ENCODE data around the gene ZNF134. TPM values are rescaled to one million over a fixed set of nuclear protein-coding genes. Genes with fewer than 3 reads are reported as not detected.

The ZNF134 gene
- total RNA-seq, 4 donors from 2014 or later, result 7.5 to 14.9 (median 10.4) TPM

DNA sequence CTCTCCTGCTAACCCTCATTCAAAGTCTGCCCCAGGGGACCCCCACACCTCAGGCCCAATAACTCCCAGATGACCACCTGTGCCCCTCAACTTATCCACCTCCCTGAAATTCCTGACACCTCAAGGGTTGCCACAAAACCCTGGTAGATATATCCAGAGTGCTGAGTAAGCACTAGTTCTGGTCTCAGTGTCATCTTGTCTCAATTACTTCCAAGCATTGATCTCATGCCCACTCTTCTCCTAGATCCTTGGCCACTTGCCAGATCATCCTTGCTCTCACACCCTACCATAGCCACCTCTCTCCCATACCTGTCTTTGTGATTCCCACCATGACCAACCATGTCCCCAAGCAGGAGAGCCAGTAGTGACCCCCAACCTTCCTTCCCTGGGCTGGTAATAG is 37.4 kb upstream of the ZNF134 start:
- Histone ChIP-seq H3K36me3 (peaks cover 32 to 57% (median 35%) of the 10 kb centered on the region in 3 donors), H3K9me3 (peaks cover 0 to 66% (median 57%) of the 10 kb centered on the region in 3 donors), H3K4me3 (no peak overlapping the region), H3K27me3 (no peaks in the 10 kb centered on the region), H3K27ac (no peak overlapping the region), H3K4me1 (peaks cover 6 to 17% (median 13%) of the 10 kb centered on the region in 3 donors)
- DNase-seq, result no peak
- TF ChIP-seq, protein P1, sequence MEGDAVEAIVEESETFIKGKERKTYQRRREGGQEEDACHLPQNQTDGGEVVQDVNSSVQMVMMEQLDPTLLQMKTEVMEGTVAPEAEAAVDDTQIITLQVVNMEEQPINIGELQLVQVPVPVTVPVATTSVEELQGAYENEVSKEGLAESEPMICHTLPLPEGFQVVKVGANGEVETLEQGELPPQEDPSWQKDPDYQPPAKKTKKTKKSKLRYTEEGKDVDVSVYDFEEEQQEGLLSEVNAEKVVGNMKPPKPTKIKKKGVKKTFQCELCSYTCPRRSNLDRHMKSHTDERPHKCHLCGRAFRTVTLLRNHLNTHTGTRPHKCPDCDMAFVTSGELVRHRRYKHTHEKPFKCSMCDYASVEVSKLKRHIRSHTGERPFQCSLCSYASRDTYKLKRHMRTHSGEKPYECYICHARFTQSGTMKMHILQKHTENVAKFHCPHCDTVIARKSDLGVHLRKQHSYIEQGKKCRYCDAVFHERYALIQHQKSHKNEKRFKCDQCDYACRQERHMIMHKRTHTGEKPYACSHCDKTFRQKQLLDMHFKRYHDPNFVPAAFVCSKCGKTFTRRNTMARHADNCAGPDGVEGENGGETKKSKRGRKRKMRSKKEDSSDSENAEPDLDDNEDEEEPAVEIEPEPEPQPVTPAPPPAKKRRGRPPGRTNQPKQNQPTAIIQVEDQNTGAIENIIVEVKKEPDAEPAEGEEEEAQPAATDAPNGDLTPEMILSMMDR (IDR thresholded peaks at IDR 0.05), result no peak
- no peak for TF ChIP-seq POLR2A (IDR thresholded peaks at IDR 0.05)
- intact Hi-C loops (cut with DNase I), result no loop called here

DNA sequence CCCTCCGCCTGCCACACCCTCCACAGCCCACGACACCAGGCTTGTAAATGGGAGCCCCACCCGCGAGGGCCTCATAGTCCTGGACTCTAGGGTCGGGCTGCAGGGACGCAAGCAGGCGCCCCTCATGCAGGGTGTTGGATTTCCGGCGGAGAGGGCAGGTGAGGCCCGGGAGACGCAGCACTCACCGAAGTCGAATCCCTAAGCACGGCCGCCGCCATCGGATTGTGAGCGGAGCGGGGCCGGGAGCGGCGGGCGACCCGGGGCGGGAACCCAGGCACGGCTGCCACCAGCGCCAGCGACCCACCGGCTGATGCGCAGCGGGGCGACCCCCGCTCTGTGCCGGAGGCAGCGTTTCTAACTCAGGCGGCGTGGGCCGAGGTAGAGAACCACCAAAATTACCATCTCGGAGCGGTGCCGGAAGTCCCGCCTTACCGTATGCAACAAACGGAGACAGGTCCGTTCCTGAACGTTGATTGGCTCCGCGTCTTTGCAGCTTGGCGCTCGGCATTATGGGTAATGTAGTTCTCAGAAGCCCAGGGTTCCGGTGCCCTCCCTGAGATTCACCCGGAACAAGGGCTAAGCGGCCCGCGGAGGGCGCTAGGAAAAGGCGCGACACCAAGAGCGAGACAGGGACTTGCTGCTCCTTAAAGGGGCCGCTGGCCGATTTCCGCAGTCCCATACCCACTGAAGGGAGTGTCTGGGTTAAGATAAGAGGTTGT is 35.4 kb upstream of the ZNF134 start, which contains the start of gene ZNF416:
ZNF416 (minus strand) TSS at position 425 of the 719 bp plus-strand sequence; CDS start at position 218, 207 bp downstream.
- intact Hi-C loops (cut with DNase I), result no loop called here
- DNase-seq, result peak; percentile 88
- 0 to 1% methylated on average over 10 to 16 of the region's 62 CpGs for WGBS, 2 donors
- Histone ChIP-seq H3K9me3 (peaks cover 0 to 66% (median 47%) of the 10 kb centered on the region in 3 donors), H3K27ac (peak within 1 kb of the TSS; percentile 78 to 91 (median 81)), H3K36me3 (peaks cover 22 to 37% (median 22%) of the 10 kb centered on the region in 3 donors), H3K4me1 (peaks cover 13 to 24% (median 20%) of the 10 kb centered on the region in 3 donors), H3K4me3 (peak within 1 kb of the TSS; percentile 59 to 92 (median 78)), H3K27me3 (no peaks in the 10 kb centered on the region)
- peak in 1 of 4 donors; percentile 23 for TF ChIP-seq POLR2A (IDR thresholded peaks at IDR 0.05)
- TF ChIP-seq, protein P1 (IDR thresholded peaks at IDR 0.05), result peak in 1 of 6 experiments; percentile 24

DNA sequence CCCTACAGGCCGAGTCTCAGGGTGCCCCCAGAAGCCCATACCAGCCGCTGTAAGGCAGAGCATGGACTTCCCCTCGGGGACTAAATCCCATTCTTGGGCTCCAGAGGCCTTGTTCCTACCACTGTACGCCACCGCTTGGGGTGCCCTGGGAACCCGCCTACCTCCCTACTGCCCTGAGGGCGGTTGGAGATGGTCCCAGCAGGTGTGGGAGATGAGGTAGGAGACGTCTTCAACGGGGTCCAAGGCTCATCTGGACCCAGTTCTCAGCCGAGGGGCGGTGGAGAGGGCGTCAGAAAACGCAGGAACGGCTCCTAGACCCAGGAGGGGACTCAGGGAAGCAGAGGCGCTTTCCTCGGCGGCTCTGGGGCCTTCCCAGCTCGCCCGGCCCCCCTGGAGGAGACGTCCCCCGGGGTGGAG is 30.9 kb upstream of the ZNF134 start:
- H3K9me3 ChIP-seq, result peaks cover 0 to 64% (median 19%) of the 10 kb centered on the region in 3 donors
- TF ChIP-seq, protein P1 (IDR thresholded peaks at IDR 0.05), result no peak
- no peak for TF ChIP-seq POLR2A (IDR thresholded peaks at IDR 0.05)
- WGBS, 2 donors, result 47% methylated on average over 16 of the region's 21 CpGs; no CpG with 5 or more reads in 1 of the 2 donors
- no peak for DNase-seq
- H3K36me3 ChIP-seq, result peaks cover 0 to 11% (median 0%) of the 10 kb centered on the region in 3 donors
- peak overlapping the region; percentile 36 to 74 (median 62) for H3K4me3 ChIP-seq
- peaks cover 13 to 29% (median 19%) of the 10 kb centered on the region in 3 donors for H3K4me1 ChIP-seq
- intact Hi-C loops (cut with DNase I), result no loop called here
- H3K27me3 ChIP-seq, result no peaks in the 10 kb centered on the region
- no peak overlapping the region for H3K27ac ChIP-seq

DNA sequence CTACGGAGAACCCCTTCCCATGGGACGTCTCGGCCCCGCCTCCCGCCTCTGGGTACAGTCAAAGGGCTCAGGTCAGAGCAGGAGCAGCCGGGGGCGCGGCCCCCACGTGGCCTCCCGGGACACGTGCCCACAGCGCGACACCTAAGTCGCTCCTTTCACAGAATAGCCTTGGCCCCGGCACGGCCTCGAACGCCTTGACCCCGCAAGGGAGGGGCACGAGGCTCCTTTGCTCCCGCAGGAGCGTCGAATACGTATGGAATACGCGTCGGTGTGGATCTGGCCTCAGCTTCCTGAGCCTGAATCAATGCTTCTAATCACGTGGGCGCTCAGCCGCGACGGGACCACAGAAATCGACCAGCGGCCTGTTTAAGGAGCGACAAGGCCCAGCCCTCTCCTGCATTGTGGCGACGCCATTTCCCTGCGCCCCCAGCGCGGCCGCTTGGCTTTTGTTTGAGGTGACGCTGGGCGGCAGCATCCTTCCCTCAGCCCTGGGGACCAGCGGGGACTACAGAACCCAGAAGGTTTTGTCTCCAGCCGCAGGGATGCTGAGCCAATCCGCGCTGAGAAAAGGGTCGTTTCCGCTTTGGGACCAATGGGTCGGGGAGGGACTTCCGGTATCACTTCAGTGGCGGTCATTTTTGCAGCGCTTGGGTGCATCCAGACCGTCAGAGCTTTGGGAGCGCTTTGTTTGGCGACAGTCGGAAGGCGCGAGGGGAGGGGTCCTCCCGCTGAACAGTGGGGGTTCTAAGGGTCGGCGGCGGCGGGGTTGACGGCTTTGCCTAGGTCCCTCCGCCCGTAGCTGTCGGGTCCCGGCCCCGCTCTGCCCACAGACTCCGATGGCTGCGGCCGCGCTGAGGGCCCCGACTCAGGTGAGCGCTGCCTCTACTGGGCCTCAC is 30.3 kb upstream of the ZNF134 start, which contains the start of gene ZIK1:
ZIK1 (plus strand) TSS at position 625 of the 896 bp plus-strand sequence; CDS start at position 837, 212 bp downstream.
- peak in 1 of 4 donors; percentile 14 for TF ChIP-seq POLR2A (IDR thresholded peaks at IDR 0.05)
- TF ChIP-seq, protein P1 (IDR thresholded peaks at IDR 0.05), result no peak
- H3K4me1 ChIP-seq, result peaks cover 13 to 26% (median 16%) of the 10 kb centered on the region in 3 donors
- H3K27ac ChIP-seq, result peak within 1 kb of the TSS in 2 of 4 donors; percentile 24 to 63
- H3K9me3 ChIP-seq, result peaks cover 0 to 71% (median 25%) of the 10 kb centered on the region in 3 donors
- intact Hi-C loops (cut with DNase I), result no loop called here
- peak; percentile 51 for DNase-seq
- no peaks in the 10 kb centered on the region for H3K27me3 ChIP-seq
- peaks cover 0 to 18% (median 2%) of the 10 kb centered on the region in 3 donors for H3K36me3 ChIP-seq
- WGBS, 2 donors, result 3 to 10% methylated on average over 26 to 36 of the region's 76 CpGs
- peak within 1 kb of the TSS; percentile 36 to 74 (median 62) for H3K4me3 ChIP-seq
